Hepatocyte (in vitro differentiated cells): ENCODE measurements around the gene SETBP1.

Experiments
- CTCF ChIP-seq: fragments of 200-600 bp; sonication (generic); IDR thresholded peaks from 2 replicates; pipeline ENCODE4 v1.5.1; 2016; ENCODE audit warnings: antibody characterized with exemption, mild to moderate bottlenecking; ENCODE audit not compliant: poor library complexity
- EZH2 ChIP-seq: fragments of 200-600 bp; sonication (generic); IDR thresholded peaks from 2 replicates; pipeline ENCODE4 v1.6.1; 2016; ENCODE audit warnings: antibody characterized with exemption, mild to moderate bottlenecking, borderline replicate concordance

- TF ChIP-seq CTCF, result no peak
- TF ChIP-seq EZH2, result no peak
Measured at GRCh38 chr18:44958040-44958439, 277.4 kb downstream of the SETBP1 start.
